SW480 (cell line): ENCODE measurements around the gene LPP.
"Not testable (repeated sequence)": the region's sequence is repeated elsewhere in the genome, so short reads cannot be mapped to it uniquely, and the experiment has no call there.

Experiments
- DNase-seq: peaks from one replicate; pipeline ENCODE4 v3.0.0-alpha.2; 2016; ENCODE audit warnings: low spot score

Gene LPP

DNA sequence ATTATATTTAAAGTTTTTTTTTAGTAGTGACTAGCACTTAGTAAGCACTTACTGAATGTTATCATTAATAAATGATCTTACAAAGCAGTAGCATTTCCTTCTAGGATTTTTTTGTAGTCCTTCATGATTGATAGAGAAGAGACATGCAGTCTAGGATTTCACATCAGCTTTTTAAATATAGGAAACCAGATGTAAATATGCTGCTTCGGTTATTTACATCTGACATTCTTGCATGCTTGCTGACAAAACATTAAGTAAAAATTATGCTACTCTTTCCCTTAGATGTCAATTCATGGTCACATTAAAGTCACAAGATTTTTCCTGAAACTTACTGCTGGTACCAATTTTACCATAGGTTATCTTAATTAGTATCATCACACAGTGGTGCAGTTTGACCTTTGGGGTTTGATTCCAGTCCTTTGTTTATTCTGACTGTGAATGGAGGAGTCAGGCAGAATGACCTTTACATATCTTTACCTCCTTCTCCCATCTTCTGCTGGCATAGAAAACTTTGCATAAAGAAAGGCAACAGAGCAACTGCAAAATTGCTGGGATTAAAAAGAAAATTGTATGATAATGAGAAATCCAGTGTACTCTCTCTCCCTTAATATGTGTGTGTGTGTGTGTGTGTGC lies 286.5 kb downstream of the LPP start:
- no peak for DNase-seq

DNA sequence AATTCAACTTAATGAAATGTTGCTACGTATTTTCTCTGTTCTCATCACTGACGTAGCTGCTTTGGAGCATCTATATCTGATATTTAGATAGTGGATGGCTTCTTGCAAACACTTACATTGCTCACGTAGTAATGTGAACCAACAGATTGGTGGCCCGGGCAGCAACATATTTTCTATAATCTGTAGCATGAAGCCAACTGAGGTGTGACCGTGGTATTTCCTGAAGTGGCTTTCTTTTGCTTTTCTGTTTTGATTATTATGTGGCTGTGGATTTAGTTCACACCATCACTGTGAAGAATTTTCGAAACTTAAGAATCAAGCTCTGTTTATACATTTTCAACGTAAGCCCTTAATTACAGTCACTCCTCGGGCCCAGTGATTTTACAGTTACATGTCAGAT lies 288.5 kb downstream of the LPP start:
- no peak for DNase-seq

DNA sequence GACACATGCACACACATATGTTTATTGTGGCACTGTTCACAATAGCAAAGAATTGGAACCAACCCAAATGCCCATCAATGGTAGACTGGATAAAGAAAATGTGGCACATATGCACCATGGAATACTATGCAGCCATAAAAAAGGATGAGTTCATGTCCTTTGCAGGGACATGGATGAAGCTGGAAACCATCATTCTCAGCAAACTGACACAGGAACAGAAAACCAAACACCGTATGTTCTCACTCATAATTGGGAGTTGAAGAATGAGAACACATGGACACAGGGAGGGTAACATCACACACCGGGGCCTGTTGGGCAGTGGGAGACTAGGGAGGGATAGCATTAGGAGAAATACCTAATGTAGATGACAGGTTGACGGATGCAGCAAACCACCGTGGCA lies 291.2 kb downstream of the LPP start:
- DNase-seq: not testable (repeated sequence)

DNA sequence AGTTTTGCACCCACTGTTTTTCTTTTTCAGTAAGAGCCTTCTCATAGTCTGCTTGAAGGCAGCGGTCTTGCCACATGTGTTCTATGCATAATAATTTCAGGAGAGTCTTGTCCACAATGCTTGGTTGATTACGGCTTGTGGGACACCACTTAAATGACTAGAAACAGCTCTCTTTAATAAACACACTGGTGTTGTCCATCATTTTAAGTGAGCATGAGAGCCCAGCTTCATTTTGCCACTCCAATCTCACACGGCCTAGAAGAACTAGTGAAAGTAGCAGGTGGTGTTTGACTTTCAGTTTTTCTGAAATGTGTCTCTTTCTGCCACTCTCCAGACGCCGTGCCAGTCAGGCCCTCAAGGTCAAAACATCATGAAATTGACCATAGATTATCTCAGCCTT lies 292.1 kb downstream of the LPP start:
- DNase-seq: no peak

DNA sequence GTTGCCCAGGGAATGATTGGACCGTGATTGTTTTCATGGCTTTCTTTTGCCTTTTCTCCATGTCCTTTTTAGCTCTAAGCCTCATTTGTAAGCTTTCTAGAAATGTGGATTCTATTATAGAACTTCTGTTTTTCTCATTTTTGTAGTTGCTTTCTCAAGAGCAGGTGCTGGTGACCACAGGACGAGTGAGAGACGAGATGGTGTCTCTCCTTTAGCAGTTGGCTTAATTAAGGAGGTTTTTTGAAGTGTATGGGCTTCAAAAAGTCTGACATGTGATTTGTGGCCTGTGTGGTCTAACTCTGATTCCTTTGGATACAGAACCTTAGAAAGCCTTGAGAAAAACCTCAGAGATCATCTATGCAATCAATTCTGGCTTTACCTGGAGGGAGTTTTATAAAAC lies 292.8 kb downstream of the LPP start:
- no peak for DNase-seq

DNA sequence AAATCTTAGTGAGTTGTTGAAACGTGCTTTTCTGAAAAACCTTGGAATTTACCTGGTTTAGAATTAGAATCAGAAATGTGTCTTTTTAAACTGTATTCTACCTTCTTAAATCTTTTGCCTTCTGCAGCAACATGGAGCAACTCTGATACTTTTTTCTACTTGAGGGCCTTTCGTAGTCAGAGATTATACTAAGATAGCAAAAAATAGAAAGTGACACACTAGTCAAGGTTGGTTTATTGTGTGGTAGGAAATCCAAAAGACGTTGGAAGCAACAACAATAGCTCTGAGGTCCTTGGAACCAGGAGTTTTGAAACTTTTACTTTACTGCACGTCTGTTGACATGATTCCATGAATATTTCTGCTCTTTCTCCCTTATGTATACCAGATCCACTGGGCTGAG lies 294.9 kb downstream of the LPP start:
- DNase-seq: no peak

DNA sequence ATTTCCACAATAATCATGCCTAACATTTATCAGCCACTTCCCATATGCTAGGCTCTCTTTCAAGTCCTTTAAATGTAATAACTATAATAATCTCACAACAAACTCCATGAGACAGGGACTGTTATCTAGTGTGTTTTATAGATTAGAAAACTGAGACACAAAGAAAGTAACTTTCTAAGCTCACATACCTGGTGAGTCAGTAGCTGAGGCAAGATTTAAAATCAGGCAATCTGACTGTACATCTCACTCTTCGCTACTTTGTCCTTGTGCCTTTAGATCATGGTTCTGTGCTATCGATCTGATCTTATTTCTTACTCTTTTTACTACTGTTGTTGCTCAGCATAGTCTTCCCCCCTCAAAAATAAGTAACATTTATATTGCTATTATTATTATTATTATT lies 295.5 kb downstream of the LPP start:
- DNase-seq: no peak

DNA sequence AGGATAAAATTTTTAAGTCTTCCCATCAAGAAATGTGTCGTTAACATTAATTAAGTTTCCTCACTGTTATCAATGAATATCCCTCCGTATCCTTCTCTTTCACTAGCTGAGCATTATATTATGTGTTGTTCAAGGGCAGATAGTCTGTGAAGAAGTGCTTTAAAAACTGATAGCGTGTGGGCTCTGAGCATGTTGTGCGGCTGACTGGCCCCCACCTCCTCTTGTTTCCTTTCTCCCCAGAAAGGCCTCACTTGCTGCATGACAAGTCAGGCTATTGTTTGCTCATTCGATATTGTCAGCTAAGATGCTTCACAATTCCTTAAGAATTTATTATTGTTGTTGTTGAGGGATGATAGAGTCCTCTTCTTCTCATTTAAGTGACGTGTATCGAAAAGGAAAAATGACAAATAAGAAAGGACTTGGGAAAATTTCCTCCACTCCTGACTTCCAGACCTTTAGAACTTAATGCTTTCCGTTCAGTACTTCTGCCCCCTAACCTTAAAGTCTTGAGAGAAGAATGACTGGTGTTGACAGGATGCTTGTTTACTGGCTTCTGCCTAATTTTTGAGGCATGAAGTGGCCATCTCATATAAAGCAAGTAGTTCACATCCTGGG lies 298.3 kb downstream of the LPP start:
- DNase-seq: no peak

DNA sequence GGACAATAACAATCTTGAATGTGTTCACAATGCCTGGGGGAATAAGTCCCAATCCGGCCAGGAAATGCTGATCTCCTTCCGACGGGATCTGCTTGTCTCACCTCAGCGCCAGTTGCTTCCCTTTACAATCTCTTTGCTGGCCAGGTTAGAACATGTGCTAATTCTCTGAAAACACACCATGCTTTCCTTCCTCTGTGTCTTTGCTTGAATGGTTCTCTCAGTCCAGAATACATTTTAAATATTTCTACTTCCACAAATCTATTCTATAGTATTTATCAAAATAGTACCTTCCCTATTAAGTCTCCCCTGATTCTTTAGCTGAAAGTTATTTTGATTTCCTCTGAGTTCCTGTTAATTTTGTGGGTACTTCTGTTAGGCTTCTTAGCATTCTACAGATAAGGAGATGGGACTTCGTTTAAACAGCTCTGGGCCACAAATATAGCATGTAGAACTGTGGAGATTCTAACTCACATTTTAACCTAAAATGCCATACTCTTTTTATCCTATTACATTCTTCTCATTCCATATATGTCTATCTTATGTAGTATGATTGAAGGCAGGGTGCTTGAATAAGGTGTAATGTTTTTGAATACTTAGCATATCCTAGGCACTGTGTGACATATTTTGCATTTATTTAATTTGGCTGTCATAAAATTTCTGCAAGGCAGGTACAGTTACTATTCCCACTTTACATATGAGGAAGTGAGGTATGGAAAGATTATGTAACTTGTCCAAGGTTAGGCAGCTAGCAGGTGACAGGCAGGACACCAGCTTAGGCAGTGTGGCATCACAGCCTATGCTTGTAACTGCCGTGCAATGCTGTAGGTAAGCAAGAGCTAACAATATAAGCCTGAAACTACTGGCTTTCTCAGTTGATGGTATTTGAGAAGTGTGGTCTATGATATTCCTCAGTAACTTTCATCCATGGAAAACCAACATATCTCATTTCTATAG lies 299.8 kb downstream of the LPP start:
- DNase-seq: no peak

DNA sequence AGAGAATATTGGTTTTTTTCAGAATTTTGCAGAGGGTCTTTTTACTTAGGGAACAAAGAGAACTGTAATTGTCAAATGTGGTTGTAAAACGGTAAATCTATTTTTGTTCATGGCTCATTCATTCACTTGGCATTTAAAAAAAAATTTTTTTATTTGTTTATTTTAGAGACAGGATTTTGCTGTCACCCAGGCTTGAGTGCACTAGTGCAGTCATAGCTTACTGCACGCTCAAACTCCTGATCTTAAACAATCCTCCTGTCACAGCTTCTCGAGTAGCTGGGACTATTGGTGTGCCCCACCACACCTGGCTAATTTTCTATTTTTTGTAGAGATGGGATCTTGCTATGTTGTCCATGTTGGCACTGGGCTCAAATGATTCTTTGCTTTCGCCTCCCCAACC lies 301.8 kb downstream of the LPP start:
- DNase-seq: no peak

DNA sequence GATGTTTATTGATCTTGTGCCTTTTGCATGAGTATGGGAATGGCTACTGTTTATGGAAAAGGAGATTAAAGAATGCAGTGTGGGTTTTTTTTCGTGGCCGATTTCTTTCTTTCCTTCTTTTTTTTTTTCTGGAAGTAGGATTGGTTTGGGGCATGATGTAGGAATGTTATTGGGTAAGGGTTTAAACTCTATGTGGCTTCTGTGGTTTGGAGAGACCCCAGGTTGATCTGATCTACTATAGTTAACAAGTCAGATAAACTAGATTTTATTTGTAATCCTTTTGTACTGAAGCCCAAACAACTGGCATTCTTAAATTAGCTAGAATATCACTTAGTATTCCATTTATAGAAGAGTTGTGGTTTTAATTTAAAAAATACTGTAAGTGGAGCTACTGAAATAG lies 304.8 kb downstream of the LPP start:
- no peak for DNase-seq

DNA sequence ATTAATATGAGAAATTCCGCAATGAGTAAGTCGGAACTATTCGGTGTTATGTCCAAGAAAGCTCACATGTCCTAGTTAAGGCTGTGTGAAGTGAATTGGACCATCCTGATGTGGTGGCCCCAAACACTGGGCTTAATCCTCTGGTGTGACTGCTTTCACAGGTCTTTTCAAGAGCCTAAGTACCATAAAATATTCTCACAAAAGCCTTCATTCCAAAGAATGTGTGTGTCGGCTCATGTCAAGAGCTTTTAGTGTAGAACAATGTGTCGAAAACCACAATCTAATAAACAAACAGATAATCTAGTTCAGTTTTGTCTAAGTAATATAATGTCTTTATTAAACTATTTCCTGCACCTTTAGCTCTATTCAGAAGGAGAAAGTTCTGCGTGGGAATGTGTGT lies 311.4 kb downstream of the LPP start:
- no peak for DNase-seq

DNA sequence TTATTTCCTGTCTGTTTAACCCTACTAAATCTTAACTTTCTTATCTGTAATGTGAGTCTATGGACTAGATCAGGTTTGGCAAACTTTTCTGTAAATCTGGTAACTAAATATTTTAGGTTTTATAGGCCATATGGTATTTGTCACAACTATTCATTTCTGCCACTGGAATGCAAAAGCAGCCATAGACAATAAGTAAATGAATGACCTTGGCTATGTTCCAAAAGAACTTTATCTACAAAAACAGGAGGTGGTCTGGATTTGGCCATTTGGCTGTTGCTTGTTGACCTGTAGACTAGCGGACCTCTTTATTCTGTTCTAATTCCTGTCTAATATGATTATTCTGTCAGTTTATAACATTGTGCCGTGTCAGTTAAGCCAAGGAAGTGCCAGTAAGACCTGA lies 314.2 kb downstream of the LPP start:
- DNase-seq: no peak

DNA sequence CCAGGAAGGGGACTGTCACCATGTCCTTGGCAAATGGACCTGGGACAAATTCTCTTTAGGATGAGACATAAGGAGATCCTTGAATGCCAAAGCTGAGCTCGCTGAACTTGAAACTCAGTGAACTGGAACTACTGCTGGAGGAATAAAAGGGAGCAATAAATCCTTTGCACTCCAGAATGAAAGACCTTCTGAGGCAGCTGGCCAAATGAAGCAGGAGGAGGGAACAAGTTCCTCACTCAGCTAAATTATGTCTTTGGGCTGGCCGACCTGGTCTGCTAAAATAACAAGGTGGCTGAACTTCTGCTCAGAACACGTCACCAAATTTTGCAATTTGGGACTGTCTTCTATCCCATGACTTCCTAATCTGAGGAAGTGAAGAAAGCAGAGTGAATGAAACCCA lies 314.7 kb downstream of the LPP start:
- no peak for DNase-seq

DNA sequence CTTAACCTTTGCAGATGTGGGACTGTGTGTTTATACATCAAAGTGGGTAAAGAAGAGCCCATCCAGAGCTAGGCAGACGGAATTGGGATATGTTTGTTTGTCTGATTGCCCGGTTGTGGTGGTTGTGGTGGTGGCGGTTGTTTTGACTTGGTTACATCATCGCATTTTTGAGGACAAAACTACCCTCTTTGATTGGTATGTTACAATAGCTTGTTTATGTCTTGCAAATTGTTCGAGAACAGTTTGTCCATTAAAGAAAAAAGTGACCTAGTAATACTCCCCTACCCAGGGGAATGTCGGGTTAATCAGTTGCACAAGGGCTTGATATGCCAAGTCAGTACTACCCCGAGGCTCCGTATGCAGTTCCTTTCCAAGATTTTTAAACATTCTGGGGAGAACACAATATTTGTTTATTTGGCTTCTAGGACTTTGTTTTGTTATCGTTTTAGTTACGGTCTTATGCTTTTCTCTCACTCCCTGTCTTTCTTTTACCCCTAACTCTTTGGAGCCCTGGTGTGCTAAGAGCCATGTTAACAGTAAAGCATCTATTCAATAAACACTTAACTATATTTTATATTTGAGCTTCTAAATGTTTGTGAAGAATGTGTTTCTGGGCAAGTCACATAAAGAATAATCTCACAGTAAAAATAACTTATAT lies 315.4 kb downstream of the LPP start:
- DNase-seq: no peak

DNA sequence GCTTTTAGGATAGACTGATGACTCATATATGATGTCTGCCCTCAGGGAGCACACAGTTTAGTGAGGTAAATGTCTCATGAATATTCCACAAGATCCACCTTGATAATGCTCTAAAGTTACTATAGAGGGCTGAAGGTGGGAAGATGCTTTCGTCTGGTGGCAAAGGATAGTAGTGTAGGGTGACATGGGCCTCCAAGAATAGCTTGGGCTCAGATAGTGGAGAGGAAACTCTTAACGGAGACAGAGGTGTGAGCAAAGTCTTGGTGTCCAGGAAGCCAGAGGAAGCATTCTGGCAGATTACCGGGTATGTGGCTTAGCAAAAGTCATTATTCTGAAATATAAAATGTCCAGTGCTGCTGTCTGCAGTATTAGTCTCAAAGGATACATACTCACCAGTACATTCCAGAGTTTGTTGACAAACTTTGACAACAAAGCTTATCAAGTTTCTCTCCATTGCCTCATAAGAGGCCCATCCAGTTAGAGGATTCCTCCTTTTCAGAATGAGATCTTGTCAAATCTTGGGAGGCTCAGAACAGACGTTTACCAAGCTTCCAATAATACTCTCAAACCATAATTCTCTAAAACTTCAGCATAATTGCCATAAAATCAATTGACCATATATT lies 316.7 kb downstream of the LPP start:
- no peak for DNase-seq

DNA sequence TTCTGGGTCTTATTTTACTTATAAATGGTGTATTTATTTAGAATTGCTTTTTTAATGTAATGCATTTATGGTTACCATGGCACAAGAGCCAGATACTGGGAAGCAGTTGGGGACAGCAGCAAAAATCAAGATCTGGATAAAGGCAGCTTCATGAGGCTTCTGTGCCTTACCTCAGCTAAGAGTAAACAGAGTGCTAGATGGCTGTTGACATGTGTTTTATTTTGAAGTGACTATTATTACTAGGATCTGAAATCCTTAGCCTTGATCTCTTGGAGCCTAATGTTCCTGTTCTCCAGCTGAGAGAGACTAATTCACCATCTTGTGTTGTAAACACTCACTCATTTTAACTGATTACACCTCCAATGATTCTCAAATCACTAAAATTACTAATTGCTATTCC lies 317.8 kb downstream of the LPP start:
- DNase-seq: no peak

DNA sequence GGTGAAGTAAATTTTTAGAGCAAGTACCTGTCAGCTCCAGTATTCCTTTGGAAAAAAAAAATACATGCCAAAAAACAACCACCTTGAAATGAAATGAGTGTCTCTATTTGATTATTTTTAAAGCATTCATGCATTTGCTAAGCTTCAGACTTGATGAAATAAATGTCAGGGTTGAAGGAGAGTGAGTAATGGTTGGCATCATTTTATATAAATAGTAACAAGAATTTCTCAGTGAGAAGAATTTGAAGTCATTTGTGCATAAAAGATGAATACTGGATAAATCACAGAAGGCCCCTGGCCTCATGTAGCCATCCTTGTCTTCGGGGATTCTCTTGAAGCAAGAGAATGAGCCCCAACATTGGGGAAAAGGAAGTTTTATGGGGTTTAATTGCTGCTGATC lies 318.4 kb downstream of the LPP start:
- no peak for DNase-seq

DNA sequence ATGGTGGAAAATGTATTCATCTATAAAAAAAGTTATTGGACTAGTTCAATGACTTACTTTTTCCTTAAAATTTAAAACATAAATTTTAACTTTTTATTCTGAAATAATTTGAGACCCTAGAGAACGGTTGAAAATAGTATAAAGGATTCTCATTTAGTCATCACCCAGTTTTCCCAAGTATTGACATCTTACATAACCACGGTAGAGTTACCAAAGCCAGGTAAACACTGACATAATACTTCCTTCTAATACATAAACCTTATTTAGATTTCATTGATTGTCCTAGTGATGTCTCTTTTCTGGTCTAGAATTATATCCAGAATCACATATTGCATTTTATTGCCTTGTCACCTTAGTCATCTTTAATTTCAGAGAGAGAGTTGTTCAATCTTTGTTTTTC lies 319.1 kb downstream of the LPP start:
- no peak for DNase-seq

DNA sequence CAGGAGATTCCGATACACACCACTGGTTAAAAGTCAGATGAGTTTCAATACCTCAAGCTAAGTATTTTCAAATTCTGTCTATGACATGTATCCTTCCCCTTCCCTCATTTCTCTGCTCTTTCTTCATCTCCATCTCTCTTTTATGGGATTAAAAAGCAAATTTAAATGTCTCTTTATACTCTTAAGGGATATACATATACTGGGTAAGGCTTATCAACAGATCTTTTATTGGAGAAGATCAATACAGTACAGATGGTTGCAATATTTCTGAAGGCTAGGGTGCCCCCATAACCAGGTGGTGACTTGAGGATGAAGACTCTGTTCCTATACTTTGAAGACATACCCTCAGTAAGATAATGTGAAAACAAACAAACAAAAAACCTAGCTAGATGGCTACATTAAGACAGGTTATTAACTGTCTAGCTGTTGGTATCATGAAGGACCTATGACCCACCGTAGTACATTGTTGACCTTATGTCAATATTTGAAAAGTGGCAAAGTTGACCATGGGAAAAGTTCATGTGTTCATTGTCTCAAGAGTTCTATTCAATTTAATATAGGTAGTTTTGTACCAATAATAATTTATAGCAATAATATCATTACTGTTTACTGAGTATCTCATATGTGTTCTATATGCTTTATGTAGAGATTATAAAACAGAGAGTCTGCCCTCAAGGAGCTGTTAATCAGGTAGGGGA lies 319.8 kb downstream of the LPP start:
- no peak for DNase-seq

DNA sequence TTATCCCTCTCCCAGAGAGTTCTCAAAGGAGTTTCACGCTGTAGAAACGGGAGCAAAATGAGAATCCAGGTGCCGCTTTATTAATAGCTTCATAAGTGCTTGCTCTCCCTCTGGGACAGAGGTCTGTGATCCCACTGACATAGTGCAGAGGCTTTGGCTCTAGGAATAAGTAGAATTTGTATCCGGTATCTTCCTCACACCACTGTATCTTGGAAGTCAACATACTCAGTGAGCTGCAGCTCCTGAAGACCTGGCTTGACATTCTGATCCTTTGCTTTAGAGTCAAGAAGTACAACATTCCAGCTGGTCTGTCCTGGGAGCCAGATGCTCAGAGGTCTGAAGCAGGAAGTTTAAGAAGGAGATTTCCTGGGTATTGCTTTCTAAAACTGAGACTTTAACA lies 323.0 kb downstream of the LPP start:
- no peak for DNase-seq

DNA sequence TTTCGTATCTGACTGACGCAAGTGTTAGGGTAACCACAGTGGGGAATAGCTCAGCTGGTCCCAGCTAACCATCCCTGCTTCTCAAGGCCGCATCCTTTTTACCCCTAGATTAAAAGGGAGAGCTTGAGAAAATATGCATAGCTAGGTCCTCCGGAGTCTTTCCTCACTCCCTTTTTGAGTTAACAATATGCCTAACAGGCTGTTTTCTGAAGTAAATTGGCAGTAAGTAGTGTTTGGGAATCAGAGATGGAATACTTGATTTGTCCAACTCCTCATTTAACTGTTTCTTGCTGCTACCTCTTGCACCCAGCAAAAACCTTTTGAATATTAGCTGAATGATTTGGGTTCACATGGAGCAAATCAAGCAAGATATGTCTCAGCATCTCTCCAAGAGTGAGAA lies 326.1 kb downstream of the LPP start:
- DNase-seq: no peak
